NCI-H526 treated with DMSO at 0.1 percent for 48 hours (cell line): Measurements from ENCODE around the gene BACH2.
A peak's percentile ranks its signal among the peaks of the same experiment; 100 is the strongest.

Source experiments
- DNase-seq: peaks from one replicate; lab custom pipeline; 2025; lab: John Stamatoyannopoulos, UW

The BACH2 gene

GRCh38 chr6:90096818-90097217, 199.8 kb downstream of the BACH2 start:
- no peak for DNase-seq

- no peak for DNase-seq
These were observed 200.9 kb downstream of the BACH2 start for GRCh38 chr6:90095788-90096187.

DNA sequence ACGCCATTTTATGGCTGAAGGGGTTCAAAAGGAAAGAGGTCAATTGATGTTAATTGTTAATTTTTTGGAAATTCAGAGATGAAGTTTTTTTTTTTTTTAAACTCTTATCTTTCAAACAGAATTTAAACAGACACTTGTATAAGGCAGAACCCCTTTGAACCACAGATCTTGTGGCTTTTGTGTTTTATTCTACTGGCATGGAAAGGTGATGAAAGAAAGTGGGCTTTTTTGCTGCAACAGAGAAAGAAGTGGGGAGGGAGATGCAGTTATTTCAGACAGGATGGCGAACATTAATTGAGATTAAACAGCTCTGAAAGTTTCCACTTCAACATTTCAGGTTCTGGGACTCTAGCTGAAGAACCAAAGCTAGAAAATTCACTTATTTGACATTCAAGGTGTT, 201.5 kb downstream of the BACH2 start:
- no peak for DNase-seq

DNA sequence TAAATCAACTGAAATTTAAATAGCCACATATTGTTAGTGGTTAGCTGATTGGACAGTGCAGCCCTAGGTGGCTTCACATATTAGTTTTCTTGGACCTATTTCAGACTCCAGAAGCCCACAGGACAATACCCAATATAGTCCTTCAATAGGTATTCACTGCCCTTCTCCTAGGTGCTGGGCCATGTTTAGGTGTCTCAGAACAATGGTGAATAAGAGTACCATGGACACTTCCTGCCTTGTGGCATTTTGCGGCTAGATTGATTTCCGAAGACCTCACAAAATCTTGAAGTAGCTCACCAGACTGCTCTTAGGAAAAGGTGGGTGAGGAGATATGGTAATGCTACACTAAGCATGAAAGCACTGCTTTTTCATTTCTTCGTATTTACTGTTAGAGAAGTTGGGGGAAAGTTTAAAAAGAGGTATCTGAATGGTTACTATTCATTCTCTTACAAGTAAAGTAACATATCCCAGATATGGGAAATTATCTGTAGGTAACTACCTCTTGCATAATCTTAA, 203.0 kb downstream of the BACH2 start:
- no peak for DNase-seq

GRCh38 chr6:90090866-90091265, 205.8 kb downstream of the BACH2 start:
- no peak for DNase-seq

- DNase-seq, result no peak
These were observed 208.6 kb downstream of the BACH2 start for GRCh38 chr6:90088009-90088408.

GRCh38 chr6:90087106-90087833, 209.4 kb downstream of the BACH2 start:
- no peak for DNase-seq

DNA sequence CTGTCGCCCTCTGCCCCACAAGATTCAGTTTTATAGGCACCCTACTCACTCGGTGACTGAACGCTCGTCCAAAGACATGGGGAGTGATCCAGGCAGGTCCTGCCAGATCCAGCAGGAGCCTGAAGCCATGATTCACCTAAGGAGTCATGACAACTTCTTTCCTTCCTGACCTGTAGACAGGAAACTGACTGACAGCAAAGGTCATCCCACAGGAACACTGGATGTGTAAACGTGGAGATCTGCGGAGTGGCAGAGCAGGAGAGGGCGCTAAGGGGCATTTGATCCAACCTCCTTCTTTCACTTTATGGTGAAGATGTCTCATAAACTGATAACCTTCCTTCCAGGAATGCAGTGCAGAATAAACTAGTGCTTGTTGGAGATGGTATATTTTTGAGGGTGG, 210.1 kb downstream of the BACH2 start:
- DNase-seq, result no peak

- no peak for DNase-seq
These were observed 212.8 kb downstream of the BACH2 start for GRCh38 chr6:90083891-90084290.

- no peak for DNase-seq
These were observed 213.8 kb downstream of the BACH2 start for GRCh38 chr6:90082847-90083246.

- no peak for DNase-seq
These were observed 215.7 kb downstream of the BACH2 start for GRCh38 chr6:90080876-90081481.

DNA sequence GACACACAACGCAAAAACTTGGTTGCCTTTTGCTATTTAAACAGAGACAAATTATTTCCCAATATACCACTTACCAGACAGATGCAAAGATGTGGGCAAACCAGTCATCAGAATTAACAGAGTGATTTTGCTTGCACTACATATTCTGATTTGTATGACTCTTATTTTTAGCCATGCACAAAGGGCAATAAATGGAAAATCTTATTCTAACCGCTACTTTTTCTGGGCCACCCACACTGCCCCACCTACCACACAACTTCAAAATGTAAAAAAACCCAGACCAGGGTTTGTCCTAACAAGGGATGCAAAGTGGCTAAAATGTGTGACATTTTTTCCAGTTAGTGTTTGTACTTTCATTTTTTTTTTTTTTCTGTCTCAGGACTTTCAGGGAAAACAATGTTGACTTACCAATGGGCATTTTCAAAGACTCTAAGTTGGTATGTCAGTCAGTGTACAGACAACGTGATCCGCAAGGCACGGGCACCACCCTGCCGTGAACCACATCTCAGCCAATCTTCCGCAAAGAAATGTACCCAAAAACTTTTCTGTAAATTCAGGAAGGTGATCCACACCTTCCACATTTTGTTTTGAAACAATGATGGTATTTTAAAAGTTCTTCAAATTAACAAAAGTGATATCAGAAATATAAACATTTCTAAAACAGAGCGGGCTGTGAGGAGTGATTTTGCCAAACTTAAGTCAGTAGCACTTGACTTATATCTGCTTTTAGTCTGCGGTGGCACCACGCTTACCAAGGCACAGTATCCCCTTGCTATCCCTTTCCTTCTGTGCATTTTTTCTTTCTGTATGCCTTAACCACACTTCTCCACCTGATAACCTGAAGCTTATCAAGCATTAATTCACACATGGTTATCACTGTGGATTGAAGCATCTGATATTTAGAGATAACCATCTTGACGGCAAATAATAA, 216.8 kb downstream of the BACH2 start:
- no peak for DNase-seq

- DNase-seq, result no peak
These were observed 217.9 kb downstream of the BACH2 start for GRCh38 chr6:90078513-90079289.

DNA sequence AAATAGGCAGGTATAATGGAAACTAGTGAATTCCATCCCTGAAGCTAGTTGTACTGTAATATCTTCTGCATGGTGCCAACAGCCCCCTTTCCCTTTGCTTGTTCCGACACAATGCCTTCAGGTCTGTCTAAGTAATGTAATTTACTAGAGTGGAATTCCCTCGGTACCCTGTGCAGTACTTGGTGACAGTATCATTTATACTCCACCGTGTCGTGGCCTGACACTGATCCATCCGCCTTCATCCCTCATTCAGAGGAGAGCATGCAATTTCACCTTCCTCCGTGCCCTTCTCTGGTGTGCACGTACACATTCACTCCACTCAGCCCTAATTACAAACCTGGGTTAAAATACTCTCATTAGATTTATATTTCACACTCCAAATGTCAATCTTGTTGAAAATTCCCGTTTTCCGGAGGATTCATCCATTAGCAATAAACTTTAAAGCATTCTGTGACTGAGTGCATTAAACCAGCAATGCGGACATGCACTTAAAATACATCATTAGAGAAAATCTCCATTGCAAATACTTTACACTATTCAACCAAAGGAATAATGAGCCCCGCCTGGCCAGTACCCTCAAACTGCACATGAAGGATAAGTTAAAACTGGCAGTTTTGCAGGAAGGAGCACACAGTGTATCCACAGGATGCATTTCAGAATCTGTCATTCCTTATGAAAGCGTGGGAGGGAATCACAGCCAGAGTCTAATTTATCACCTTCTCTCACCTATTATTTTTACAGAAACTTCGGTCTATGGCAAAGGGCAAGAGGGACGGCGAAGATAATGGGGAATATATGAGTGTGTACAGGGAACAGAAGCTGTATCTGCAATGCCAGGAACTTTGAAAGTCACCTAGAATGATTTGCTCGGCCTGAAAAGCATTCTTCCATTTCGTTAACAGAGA, 219.9 kb downstream of the BACH2 start:
- no peak for DNase-seq

- peak; percentile 87 for DNase-seq
These were observed 222.3 kb downstream of the BACH2 start for GRCh38 chr6:90074161-90074850.

- DNase-seq, result no peak
These were observed 223.6 kb downstream of the BACH2 start for GRCh38 chr6:90072935-90073464.

DNA sequence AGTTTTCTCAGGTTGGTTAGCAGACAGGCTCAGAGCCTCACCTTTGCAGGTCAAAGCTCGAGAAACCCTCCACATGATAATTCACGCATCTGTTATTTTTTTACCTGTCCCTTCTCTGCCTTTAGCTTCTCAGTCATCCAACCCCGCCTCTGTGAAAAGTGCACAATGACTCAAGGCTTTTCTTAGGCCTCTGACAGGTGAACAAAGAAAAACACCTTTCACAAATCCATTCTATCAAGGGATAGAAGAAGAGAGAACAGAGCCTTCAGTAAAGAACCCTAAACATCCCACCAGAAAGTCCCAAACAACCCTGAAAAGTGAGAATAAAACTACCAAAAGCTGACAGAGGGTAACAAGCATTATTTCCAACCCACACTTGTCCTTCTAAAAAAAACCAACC, 224.1 kb downstream of the BACH2 start:
- no peak for DNase-seq

DNA sequence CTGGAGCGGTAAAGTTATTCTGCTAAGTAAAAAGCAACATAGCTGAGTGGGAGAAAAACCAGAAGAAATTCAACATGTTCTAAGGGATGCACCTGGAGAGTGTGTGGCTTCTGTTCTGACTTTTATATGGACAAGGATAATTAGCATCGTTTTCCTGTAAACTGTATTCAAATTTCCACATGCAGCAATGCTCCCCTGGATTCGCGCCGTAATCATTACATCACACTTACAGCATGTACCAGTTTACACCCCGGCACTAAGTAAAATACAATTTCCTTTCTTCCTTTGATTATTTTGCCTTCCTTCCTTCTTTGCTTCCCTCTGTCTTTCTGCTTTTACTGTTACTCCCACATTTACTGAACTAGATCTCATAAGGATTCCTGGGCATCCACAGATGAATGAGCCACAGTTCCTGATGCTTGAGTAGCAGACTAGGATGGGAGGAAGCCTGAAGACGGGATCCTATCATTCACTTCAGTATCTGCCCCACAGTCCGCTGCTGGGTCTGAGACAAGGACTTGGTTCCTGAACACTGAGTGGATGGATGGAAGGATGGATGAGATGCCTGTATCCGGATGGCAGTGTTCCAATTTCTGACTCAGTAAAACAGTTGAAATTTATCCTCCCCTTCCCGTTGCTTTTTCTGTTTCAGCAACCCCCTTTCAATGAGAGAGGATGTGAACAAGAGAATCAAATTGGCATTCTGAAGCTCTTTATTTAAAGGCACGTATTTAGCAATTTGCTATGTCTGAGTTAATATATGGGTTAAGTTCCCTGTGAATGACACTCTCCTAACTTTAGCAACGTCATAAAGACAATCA, 227.7 kb downstream of the BACH2 start:
- peak; percentile 43 for DNase-seq

DNA sequence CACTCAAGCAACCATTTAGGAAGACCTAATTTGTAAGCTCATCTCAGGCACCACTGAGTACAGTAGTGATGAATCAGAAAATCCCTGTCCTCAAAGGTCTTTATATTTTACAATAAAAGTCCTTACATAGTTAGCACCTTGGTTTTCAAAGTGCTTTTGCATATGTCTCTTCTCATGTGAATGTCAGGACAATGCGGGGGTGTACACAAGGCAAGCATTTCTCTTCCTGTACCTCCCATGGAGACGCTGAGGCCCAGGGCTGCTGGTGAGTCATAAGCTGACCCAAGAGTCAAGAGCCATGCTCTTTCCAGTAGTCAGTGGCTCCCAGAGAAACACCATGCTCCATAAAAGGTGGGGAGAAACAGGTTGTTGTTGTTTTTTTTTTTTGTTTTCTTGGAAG, 228.4 kb downstream of the BACH2 start:
- DNase-seq, result no peak
